RWPE2 (cell line): Measurements from ENCODE around the gene COPA.

Source experiments
- ATAC-seq: fragments of 200-7000 bp; cut with Tn5 transposase; 3 replicates; pipeline ENCODE4 v1.9.1; 2021; ENCODE audit warnings: low read depth
- DNase-seq: peaks from one replicate; pipeline ENCODE4 v3.0.0-alpha.2; 2020; ENCODE audit warnings: low spot score
- H3K27ac ChIP-seq: fragments of 450-650 bp; 2 replicates; pipeline ENCODE4 v1.5.1; 2017; ENCODE audit warnings: mild to moderate bottlenecking; ENCODE audit not compliant: poor library complexity, severe bottlenecking
- H3K27me3 ChIP-seq: fragments of 250-450 bp; sonication (Bioruptor Pico); 2 replicates; pipeline ENCODE4 v1.5.1; 2021; ENCODE audit warnings: mild to moderate bottlenecking, moderate library complexity; ENCODE audit not compliant: insufficient read depth, poor library complexity, severe bottlenecking
- H3K36me3 ChIP-seq: fragments of 250-450 bp; sonication (Bioruptor Pico); 2 replicates; pipeline ENCODE4 v1.5.1; 2020; ENCODE audit warnings: low read depth, mild to moderate bottlenecking, moderate library complexity
- H3K4me1 ChIP-seq: fragments of 250-450 bp; sonication (Bioruptor Pico); 2 replicates; pipeline ENCODE4 v1.5.1; 2021; ENCODE audit warnings: mild to moderate bottlenecking, moderate library complexity; ENCODE audit not compliant: insufficient read depth, poor library complexity, severe bottlenecking
- H3K4me3 ChIP-seq: fragments of 250-450 bp; sonication (Bioruptor Pico); 2 replicates; pipeline ENCODE4 v1.5.1; 2021; ENCODE audit warnings: mild to moderate bottlenecking, moderate library complexity; ENCODE audit not compliant: severe bottlenecking
- H3K9me3 ChIP-seq: fragments of 250-450 bp; sonication (Bioruptor Pico); 2 replicates; pipeline ENCODE4 v1.5.1; 2021; ENCODE audit warnings: mild to moderate bottlenecking, moderate library complexity; ENCODE audit not compliant: severe bottlenecking
- TF ChIP-seq, protein P1 (sequence below): fragments of 450-650 bp; IDR thresholded peaks from one replicate; pipeline ENCODE4 v1.5.1; 2017; ENCODE audit warnings: mild to moderate bottlenecking, moderate library complexity; ENCODE audit not compliant: poor library complexity, severe bottlenecking

COPA gene

DNA sequence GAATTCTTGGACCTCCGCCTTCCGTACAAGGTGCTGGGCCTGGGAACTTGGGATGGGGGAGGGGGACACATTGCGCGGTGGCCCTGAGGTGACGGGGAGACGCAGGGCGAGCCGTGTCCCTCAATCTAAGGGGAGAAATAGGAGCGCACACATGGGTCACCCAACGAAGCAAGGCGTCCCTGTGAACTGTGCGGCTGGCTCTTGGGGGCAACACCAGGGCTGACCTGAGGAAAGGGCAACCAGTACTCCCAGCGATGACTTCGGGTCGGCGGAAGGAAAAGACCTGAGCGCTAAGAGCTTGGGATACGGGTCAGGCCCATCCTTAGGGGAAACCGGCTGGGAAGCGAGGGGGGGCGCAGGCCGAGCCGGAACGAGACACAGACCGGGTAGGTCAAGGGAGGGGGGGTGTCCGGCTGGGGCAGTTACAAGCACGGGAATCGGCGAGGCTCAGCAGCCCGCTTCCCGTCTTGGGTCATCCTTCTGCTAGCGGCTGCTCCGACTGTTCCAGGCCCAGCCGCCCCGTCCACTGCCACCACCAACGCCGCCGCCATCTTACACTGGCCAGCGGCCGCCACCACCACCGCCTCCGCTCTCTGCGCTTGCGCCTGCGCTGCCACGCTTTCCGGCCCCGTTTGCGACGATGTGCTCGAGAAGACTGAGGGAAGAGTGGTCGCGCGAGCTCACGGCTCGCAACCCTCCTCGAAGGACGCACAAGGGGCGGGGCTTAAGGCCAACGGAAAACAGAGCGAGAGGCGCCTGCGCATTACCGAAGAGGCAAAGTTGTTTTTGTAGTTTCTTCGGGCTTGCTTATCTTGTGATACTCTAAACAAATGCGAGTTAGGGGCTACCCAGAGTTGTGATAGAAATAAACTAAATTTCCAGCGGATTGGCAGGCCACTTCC lies 80.9 kb downstream of the COPA start, which contains the start of gene DCAF8:
Gene DCAF8 (minus strand): TSS at position 657 of the 902 bp plus-strand sequence. CDS start 18,541 bp downstream, outside the sequence.
- ATAC-seq (peak; percentile 90), DNase-seq (peak; percentile 97)
- Histone ChIP-seq H3K27me3 (no peaks in the 10 kb centered on the region), H3K4me1 (peaks cover 15% of the 10 kb centered on the region), H3K27ac (peak within 1 kb of the TSS; percentile 79), H3K9me3 (no peaks in the 10 kb centered on the region), H3K4me3 (peak within 1 kb of the TSS; percentile 87), H3K36me3 (peaks cover 11% of the 10 kb centered on the region)
- TF ChIP-seq, protein P1, sequence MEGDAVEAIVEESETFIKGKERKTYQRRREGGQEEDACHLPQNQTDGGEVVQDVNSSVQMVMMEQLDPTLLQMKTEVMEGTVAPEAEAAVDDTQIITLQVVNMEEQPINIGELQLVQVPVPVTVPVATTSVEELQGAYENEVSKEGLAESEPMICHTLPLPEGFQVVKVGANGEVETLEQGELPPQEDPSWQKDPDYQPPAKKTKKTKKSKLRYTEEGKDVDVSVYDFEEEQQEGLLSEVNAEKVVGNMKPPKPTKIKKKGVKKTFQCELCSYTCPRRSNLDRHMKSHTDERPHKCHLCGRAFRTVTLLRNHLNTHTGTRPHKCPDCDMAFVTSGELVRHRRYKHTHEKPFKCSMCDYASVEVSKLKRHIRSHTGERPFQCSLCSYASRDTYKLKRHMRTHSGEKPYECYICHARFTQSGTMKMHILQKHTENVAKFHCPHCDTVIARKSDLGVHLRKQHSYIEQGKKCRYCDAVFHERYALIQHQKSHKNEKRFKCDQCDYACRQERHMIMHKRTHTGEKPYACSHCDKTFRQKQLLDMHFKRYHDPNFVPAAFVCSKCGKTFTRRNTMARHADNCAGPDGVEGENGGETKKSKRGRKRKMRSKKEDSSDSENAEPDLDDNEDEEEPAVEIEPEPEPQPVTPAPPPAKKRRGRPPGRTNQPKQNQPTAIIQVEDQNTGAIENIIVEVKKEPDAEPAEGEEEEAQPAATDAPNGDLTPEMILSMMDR: no peak

DNA sequence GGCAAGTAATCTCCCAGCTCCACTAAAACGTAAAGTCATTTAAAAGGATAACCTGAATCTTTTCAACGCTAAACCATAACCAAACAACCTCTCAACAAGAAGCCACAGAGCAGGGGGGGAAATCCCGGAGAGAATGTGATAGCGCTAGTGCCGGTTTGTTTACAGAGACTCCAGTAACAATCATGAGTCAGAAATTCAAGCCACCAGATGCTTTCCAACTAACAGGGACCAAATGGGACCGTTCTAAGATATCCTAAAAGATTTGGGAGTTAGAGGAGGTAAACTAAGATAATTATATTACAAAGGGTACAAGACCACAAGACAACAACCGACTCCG lies 81.5 kb downstream of the COPA start:
- no peaks in the 10 kb centered on the region for H3K27me3 ChIP-seq
- H3K4me3 ChIP-seq: peak overlapping the region; percentile 87
- H3K9me3 ChIP-seq: no peaks in the 10 kb centered on the region
- peaks cover 11% of the 10 kb centered on the region for H3K36me3 ChIP-seq
- peak; percentile 56 for ATAC-seq
- H3K27ac ChIP-seq: peak overlapping the region; percentile 79
- peaks cover 22% of the 10 kb centered on the region for H3K4me1 ChIP-seq
- DNase-seq: no peak
- TF ChIP-seq, protein P1: no peak

DNA sequence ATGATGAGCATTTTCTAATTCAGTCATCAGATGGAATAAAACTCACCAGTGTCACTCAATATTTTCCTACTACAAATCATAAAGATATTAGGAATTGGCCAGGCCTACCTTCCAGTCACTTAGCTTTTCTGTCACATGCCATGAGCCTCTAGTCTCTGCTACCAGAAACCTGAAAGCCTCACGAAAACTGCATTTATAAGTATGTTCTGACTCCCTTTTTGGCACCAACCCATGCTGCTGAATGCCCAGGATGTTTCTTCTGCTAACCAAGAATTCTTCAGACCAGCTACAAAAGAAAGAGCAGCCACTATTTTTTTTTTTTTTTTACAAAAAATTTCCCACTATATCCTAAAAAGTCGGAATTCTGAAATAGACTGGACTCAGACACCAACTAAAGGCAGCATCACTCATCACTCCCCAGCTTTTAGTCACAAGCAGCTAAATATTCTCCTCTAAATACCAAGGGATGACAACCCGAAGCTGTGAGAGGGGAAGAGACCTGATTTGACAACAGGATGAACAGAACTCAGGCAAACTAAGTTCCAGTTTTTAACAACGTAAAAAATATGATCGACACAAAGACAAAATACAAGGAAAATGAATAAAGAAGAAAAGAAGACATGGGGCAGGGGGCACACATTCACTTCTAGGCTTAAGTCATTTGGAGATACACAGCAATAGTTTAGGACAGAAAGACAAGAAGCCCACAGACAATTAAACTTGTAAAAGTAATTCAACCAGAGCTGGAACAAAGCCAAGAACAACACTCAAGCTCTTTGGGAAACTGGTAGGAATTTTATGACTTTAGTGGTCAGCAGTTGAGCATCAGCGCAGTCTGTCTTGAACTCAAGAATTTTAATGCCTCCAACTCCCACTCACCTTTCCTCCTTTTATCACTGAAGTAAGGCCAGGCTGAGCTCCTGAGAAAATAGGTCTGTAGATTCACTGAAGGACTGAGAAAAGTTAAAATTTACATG lies 82.4 kb downstream of the COPA start:
- Histone ChIP-seq H3K27ac (peak overlapping the region; percentile 79), H3K9me3 (no peaks in the 10 kb centered on the region), H3K4me1 (peaks cover 25% of the 10 kb centered on the region), H3K4me3 (peak overlapping the region; percentile 87), H3K36me3 (peaks cover 11% of the 10 kb centered on the region), H3K27me3 (no peaks in the 10 kb centered on the region)
- TF ChIP-seq, protein P1: no peak
- ATAC-seq: 0 out of 3 replicates have a peak, but pooled peaks have one; percentile 22
- DNase-seq: no peak

DNA sequence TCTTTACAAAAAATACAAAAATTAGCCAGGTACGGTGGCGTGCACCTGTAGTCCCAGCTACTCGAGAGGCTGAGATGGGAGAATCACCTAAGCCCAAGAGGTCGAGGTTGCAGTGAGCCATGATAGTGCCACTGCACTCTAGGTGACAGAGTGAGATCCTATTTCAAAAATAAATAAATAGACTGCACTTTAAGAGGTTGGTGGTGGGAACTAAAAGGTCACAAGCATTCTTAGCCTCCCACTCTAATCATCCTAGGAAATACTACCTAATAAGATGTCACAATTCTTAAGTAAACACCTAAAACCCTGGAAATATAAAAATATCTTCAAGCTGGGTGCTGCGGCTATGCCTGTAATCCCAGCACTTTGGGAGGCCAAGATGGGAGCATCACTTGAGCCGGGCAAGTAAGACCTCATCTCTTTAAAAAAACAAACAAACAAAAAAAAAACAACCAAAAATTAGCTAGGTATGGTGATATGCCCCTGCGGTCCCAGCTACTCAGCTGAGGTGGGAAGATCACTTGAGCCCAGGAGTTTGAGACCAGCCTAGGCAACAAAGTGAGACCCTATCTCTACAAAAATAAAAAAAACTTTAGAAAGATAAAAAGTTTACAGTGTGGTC lies 84.8 kb downstream of the COPA start:
- Histone ChIP-seq H3K27me3 (no peaks in the 10 kb centered on the region), H3K27ac (no peak overlapping the region), H3K9me3 (no peaks in the 10 kb centered on the region), H3K4me1 (peaks cover 25% of the 10 kb centered on the region), H3K36me3 (peaks cover 23% of the 10 kb centered on the region), H3K4me3 (no peak overlapping the region)
- TF ChIP-seq, protein P1: no peak
- ATAC-seq (no peak), DNase-seq (no peak)
